Sigmoid colon (tissue), 7 donors: ENCODE data around the gene RHOB. TPM values are rescaled to one million over a fixed set of nuclear protein-coding genes. Genes with fewer than 3 reads are reported as not detected.

Experiments
- DNase-seq: peaks from one replicate; pipeline ENCODE4 v3.0.0-alpha.2; 2019
- H3K27ac ChIP-seq, 4 donors: fragments of 200-600 bp; sonication (generic); one replicate each; pipeline ENCODE4 v1.5.1; 2016 to 2019; ENCODE audit warnings: mild to moderate bottlenecking in 1 of 4
- H3K27me3 ChIP-seq, 3 donors: fragments of 200-600 bp; sonication (generic); one replicate each; pipeline ENCODE4 v1.5.1; 2019; ENCODE audit warnings: mild to moderate bottlenecking in 1 of 3
- H3K36me3 ChIP-seq, 4 donors: fragments of 200-600 bp; sonication (generic); one replicate each; pipeline ENCODE4 v1.5.1; 2016 to 2019
- H3K4me1 ChIP-seq, 4 donors: fragments of 200-600 bp; sonication (generic); one replicate each; pipeline ENCODE4 v1.5.1; 2017 to 2019
- H3K4me3 ChIP-seq, 4 donors: fragments of 200-600 bp; sonication (generic); one replicate each; pipeline ENCODE4 v1.5.1; 2017 to 2019; ENCODE audit warnings: mild to moderate bottlenecking in 2 of 4, moderate library complexity in 1 of 4
- H3K9me3 ChIP-seq, 4 donors: fragments of 200-600 bp in 3 of 4; sonication (generic) in 3 of 4; one replicate each; pipeline versions ENCODE4 v1.5.1 to v1.6.1; 2013 to 2019
- EP300 ChIP-seq, 4 donors: sonication (generic); formaldehyde crosslinking; IDR thresholded peaks; one replicate each; pipeline ENCODE4 v1.6.1; 2017; ENCODE audit warnings: antibody characterized with exemption in 4 of 4
- POLR2A ChIP-seq, 2 donors: fragments of 450-650 bp; IDR thresholded peaks; one replicate each; pipeline ENCODE4 v1.6.1; 2016; ENCODE audit warnings: antibody characterized with exemption in 2 of 2, mild to moderate bottlenecking in 2 of 2, moderate library complexity in 2 of 2
- POLR2AphosphoS5 ChIP-seq, 4 donors: sonication (generic); formaldehyde crosslinking; IDR thresholded peaks; one replicate each; pipeline ENCODE4 v1.6.1; 2017; ENCODE audit warnings: antibody characterized with exemption in 4 of 4
- WGBS, 2 donors: extraction: QIAGEN DNeasy Blood & Tissue Kit; methylation state at CpG; one replicate each; pipeline ENCODE4 v1.1.7; 2013; 5-methylcytosine and 5-hydroxymethylcytosine counted together
- intact Hi-C: fragments of 100-400 bp; cut with DNase I; formaldehyde crosslinking; loops from one replicate; pipeline ENCODE4 v1.15.1; 2023
- polyA plus RNA-seq, 3 donors: library from polyadenylated mRNA; stranded (reverse); fragments of 200-250 nt; gene quantifications; one replicate each; pipeline ENCODE4 v1.2.3, GENCODE V29; 2013
- total RNA-seq, 4 donors: library from RNA; depleted of rRNA; stranded (reverse); fragments of >200 nt; gene quantifications; one replicate each; pipeline ENCODE4 v1.1.0, GENCODE V29; 2016
- TF ChIP-seq, protein P1 (sequence below), 4 experiments: fragments of 450-650 bp in 3 of 4; fragments of 200-600 bp in 1 of 4; IDR thresholded peaks; one replicate each; pipeline ENCODE4 v1.5.1; 2016 to 2019; ENCODE audit warnings: antibody characterized with exemption in 4 of 4, mild to moderate bottlenecking in 3 of 4, moderate library complexity in 2 of 4
- donor health status: healthy with polysubstance abuse.
- donor health status: Bipolar disorder and iron deficiency.
- donor health status: healthy.

The RHOB gene
- total and polyA plus RNA-seq, 7 donors = 60.6 to 1,323 (median 753) TPM

DNA sequence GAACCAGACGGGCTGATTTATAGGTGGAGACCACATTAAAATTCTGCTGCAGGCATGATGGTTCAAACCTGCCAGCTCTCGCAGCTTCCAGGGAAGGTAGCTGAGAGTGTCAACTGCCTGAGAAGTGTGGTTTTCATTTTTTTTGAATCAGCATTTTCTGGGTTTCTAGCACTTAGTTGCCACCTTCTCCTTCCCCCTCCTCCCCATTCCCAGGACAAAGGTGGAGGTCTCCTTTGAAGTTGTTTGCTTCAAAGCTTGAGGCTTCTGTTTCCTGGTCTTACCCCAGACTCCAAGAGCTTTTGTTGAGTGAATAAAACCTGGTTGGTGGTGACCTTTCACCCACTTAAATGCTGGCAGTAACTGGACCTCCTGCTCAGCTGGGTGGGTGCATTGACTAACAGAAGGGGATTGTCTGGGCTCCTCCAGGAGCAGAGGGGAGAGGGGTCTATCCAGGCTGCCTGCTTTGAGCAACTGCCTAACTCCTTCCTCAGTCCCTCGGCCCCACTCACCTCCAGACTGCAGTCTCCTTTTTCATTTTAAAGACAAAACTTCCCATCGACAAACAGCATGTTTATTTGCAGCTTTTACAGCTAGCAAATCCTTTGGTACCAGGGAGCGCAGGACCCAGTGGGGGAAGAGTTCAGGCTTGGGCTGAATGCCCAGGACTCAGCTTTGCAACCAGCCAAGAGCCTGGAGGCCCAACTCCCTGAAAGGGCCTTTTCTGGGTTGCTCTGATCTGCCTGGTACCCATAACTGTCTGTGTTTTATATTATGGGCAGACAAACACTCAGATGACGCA, 3.5 kb downstream of the RHOB start:
- peak; percentile 97 for DNase-seq
- peaks cover 0 to 36% (median 28%) of the 10 kb centered on the region in 4 donors for H3K4me1 ChIP-seq
- intact Hi-C loops = loop anchor here (1.0 kb wide), 1 partner anchor 168 kb away; no protein-coding TSS in a partner anchor
- H3K27me3 ChIP-seq = no peaks in the 10 kb centered on the region
- peak overlapping the region; percentile 93 to 98 (median 98) for H3K27ac ChIP-seq
- peaks cover 16 to 27% (median 20%) of the 10 kb centered on the region in 4 donors for H3K36me3 ChIP-seq
- H3K4me3 ChIP-seq = peak overlapping the region; percentile 61 to 100 (median 98)
- 59 to 67% methylated on average over 6 of the region's 6 CpGs for WGBS, 2 donors
- TF ChIP-seq POLR2AphosphoS5 (IDR thresholded peaks at IDR 0.05) (peak; percentile 93 to 95 (median 94)), POLR2A (IDR thresholded peaks at IDR 0.05) (peak; percentile 57 to 60), EP300 (IDR thresholded peaks at IDR 0.05) (peak in 3 of 4 donors; percentile 96 to 97 (median 97))
- TF ChIP-seq, protein P1, sequence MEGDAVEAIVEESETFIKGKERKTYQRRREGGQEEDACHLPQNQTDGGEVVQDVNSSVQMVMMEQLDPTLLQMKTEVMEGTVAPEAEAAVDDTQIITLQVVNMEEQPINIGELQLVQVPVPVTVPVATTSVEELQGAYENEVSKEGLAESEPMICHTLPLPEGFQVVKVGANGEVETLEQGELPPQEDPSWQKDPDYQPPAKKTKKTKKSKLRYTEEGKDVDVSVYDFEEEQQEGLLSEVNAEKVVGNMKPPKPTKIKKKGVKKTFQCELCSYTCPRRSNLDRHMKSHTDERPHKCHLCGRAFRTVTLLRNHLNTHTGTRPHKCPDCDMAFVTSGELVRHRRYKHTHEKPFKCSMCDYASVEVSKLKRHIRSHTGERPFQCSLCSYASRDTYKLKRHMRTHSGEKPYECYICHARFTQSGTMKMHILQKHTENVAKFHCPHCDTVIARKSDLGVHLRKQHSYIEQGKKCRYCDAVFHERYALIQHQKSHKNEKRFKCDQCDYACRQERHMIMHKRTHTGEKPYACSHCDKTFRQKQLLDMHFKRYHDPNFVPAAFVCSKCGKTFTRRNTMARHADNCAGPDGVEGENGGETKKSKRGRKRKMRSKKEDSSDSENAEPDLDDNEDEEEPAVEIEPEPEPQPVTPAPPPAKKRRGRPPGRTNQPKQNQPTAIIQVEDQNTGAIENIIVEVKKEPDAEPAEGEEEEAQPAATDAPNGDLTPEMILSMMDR (IDR thresholded peaks at IDR 0.05) = peak in 1 of 4 experiments; percentile 7
- H3K9me3 ChIP-seq = no peaks in the 10 kb centered on the region

DNA sequence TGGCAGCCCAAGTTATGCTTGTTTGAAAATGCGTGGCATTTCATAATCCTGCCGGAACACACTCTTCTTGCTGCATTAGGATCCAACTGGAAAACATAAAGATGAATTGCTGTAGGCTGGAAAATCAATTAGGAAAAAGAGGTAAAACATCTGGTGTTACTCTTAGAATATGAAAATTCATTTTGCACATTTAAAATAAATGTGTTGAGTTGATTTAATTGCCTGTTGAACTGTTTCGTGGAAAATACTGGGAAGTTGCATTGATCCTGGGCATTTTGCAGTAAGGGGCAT, 4.1 kb downstream of the RHOB start:
- H3K4me3 ChIP-seq = peak overlapping the region; percentile 4 to 100 (median 78)
- H3K36me3 ChIP-seq = peaks cover 16 to 27% (median 20%) of the 10 kb centered on the region in 4 donors
- DNase-seq = no peak
- intact Hi-C loops = loop anchor here (1.0 kb wide), 1 partner anchor 167 kb away; no protein-coding TSS in a partner anchor
- peaks cover 0 to 38% (median 31%) of the 10 kb centered on the region in 4 donors for H3K4me1 ChIP-seq
- H3K27ac ChIP-seq = peak overlapping the region; percentile 93 to 98 (median 98)
- no peaks in the 10 kb centered on the region for H3K27me3 ChIP-seq
- 70 to 78% methylated on average over 3 of the region's 3 CpGs for WGBS, 2 donors
- H3K9me3 ChIP-seq = no peaks in the 10 kb centered on the region
- TF ChIP-seq POLR2A (IDR thresholded peaks at IDR 0.05) (peak in 1 of 2 donors; percentile 4), POLR2AphosphoS5 (IDR thresholded peaks at IDR 0.05) (no peak), EP300 (IDR thresholded peaks at IDR 0.05) (peak in 1 of 4 donors; percentile 99)

DNA sequence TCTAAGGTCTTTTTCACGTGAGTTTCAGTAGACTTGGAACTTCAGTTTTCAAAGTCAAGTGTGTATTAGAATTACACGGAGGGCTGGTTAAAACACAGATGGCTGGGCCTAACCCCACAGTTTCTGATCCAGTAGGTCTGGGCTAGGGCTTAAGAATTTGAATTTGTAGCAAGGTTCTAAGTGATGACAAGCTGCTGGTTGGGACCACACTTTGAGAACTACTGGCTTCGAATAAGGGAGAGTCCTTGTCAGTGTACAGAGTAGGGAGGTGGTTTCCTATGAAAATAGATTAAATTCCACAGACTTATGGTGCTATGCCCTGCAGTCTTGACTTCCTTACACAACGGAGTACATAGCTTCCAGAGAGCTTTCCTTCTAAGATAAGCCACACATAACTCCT, 4.5 kb downstream of the RHOB start:
- WGBS, 2 donors = 78 to 83% methylated on average over 4 of the region's 4 CpGs
- peak overlapping the region in 3 of 4 donors; percentile 4 to 100 (median 61) for H3K4me3 ChIP-seq
- peaks cover 0 to 42% (median 35%) of the 10 kb centered on the region in 4 donors for H3K4me1 ChIP-seq
- TF ChIP-seq POLR2AphosphoS5 (IDR thresholded peaks at IDR 0.05) (peak in 3 of 4 donors; percentile 3 to 51 (median 40)), POLR2A (IDR thresholded peaks at IDR 0.05) (no peak)
- TF ChIP-seq, protein P1 (IDR thresholded peaks at IDR 0.05) = no peak
- peak overlapping the region; percentile 93 to 98 (median 98) for H3K27ac ChIP-seq
- no peaks in the 10 kb centered on the region for H3K9me3 ChIP-seq
- DNase-seq = peak; percentile 53
- H3K36me3 ChIP-seq = peaks cover 16 to 27% (median 20%) of the 10 kb centered on the region in 4 donors
- intact Hi-C loops = no loop called here
- no peaks in the 10 kb centered on the region for H3K27me3 ChIP-seq

DNA sequence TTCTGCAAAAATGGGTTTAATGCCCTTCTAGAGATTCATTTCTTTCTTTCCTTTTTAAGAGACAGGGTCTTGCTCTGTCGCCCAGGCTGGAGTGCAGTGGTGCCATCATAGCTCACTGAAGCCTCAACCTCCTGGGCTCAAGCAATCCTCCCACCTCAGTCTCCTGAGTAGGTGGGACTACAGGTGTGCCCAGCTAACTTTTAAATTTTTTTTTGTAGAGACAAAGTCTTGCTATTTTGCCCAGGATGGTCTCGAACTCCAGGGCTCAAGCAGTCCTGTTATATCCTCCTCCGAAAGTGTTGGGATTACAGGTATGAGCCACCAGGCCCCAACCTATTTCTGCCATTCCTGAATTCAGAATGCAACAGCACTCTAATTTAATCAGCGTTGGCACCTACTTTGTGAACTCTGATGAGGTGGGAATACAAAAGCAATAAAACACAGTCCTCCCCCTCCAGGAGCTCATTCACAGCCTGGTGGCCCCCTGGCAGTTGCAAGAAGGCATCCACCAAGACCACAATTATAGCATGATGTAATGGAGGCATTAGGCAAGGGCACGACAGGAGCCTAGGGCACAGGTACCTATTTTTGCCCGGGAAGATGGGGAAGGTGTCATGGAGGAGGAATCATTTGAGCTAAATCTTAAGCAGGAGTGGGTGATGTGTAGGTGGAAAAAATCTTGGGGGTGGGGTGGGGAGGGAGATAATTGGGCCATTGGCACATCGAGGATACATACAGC, 5.1 kb downstream of the RHOB start:
- intact Hi-C loops = no loop called here
- TF ChIP-seq, protein P1 (IDR thresholded peaks at IDR 0.05) = no peak
- TF ChIP-seq EP300 (IDR thresholded peaks at IDR 0.05) (no peak), POLR2AphosphoS5 (IDR thresholded peaks at IDR 0.05) (peak in 3 of 4 donors; percentile 15 to 45 (median 45)), POLR2A (IDR thresholded peaks at IDR 0.05) (peak in 1 of 2 donors; percentile 22)
- peak overlapping the region in 1 of 4 donors; percentile 61 for H3K4me3 ChIP-seq
- peak overlapping the region; percentile 93 to 98 (median 98) for H3K27ac ChIP-seq
- WGBS, 2 donors = 90 to 92% methylated on average over 7 of the region's 7 CpGs
- peaks cover 0 to 48% (median 41%) of the 10 kb centered on the region in 4 donors for H3K4me1 ChIP-seq
- no peaks in the 10 kb centered on the region for H3K9me3 ChIP-seq
- DNase-seq = peak; percentile 67
- H3K27me3 ChIP-seq = no peaks in the 10 kb centered on the region
- peaks cover 16 to 27% (median 20%) of the 10 kb centered on the region in 4 donors for H3K36me3 ChIP-seq
